Skeletal muscle satellite cell (primary cell): ENCODE results near the gene AKIRIN1. TPM values are rescaled to one million over a fixed set of nuclear protein-coding genes. Genes with fewer than 3 reads are reported as not detected.
"Not testable (repeated sequence)": the region's sequence is repeated elsewhere in the genome, so short reads cannot be mapped to it uniquely, and the experiment has no call there.

Experiments
- H3K27me3 ChIP-seq: 2 replicates; pipeline ENCODE4 v1.7.0; 2013; ENCODE audit warnings: low read length; ENCODE audit not compliant: control insufficient read depth, insufficient read depth
- H3K36me3 ChIP-seq: 2 replicates; pipeline ENCODE4 v1.7.0; 2013; ENCODE audit warnings: mild to moderate bottlenecking, control low read depth, low read length; ENCODE audit not compliant: insufficient read depth
- H3K4me1 ChIP-seq: 2 replicates; pipeline ENCODE4 v1.7.0; 2013; ENCODE audit warnings: low read length; ENCODE audit not compliant: control insufficient read depth, insufficient read depth
- H3K4me2 ChIP-seq: 2 replicates; pipeline ENCODE4 v1.7.0; 2013; ENCODE audit warnings: mild to moderate bottlenecking, low read length
- H3K4me3 ChIP-seq: 2 replicates; pipeline ENCODE4 v1.7.0; 2013; ENCODE audit warnings: low read length
- H3K9ac ChIP-seq: 2 replicates; pipeline ENCODE4 v1.7.0; 2013; ENCODE audit warnings: mild to moderate bottlenecking, low read depth, low read length, moderate library complexity
- H3K9me3 ChIP-seq: replicated peaks from 2 replicates; pipeline ENCODE4 v1.7.0; 2013; ENCODE audit warnings: mild to moderate bottlenecking, control low read depth, low read length
- small RNA-seq: library from RNA; depleted of rRNA; stranded (forward); fragments of <200 nt; gene quantifications from one replicate; pipeline ENCODE3, GENCODE V24; 2012

Gene AKIRIN1

DNA sequence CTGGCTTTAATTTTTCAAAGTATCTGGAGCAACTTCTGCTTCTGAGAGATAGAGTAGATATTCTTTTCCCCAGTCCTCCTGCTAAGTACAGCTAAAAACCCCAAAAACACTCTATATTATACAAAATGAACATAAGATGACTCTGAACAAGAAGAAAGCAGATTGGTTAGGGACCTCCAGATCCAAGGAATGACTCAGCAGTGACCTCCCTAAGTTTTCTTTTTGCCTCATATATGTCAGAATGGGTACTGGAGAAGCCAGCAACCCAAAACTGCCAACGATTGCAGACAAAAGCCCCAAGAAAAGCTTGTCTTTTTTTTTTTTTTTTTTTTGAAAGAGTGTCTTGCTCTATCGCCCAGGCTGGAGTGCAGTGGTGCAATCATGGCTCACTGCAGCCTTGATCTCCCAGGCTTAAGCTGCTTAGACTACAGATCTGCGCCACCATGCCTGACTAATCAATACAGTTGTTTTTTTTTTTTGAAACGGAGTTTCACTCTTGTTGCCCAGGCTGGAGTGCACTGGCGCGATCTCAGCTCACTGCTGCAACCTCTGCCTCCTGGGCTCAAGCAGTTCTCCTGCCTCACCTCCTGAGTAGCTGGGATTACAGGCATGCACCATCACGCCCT, 57.8 kb downstream of the AKIRIN1 start:
- H3K9ac ChIP-seq, result no peak overlapping the region
- peaks cover 21% of the 10 kb centered on the region for H3K4me1 ChIP-seq
- no peaks in the 10 kb centered on the region for H3K9me3 ChIP-seq
- no peak overlapping the region for H3K4me3 ChIP-seq
- no peak overlapping the region for H3K4me2 ChIP-seq
- peaks cover 2% of the 10 kb centered on the region for H3K36me3 ChIP-seq
- H3K27me3 ChIP-seq, result no peaks in the 10 kb centered on the region

DNA sequence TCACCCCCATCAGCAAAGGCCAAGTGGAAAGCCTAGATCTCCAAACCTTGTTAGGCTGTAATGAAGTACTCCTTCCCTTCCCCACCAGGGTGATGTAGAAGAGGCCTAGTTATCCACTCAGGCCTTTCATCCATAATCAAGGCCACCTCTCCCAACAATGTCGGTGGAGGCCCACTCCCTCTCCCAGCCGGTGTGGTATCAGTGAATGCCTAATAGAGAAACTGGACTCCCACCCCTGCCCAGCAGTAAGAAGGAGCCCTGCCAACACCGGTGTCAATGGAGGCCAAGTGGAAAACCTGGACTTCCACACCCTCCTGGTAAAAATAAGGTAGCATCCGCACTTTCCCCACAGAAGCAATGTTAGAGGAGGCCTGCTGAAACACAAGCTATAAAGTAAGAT, 58.9 kb downstream of the AKIRIN1 start:
- H3K4me3 ChIP-seq, result no peak overlapping the region
- H3K36me3 ChIP-seq, result peaks cover 2% of the 10 kb centered on the region
- peaks cover 21% of the 10 kb centered on the region for H3K4me1 ChIP-seq
- H3K27me3 ChIP-seq, result no peaks in the 10 kb centered on the region
- no peak overlapping the region for H3K4me2 ChIP-seq
- no peak overlapping the region for H3K9ac ChIP-seq
- H3K9me3 ChIP-seq, result no peaks in the 10 kb centered on the region

DNA sequence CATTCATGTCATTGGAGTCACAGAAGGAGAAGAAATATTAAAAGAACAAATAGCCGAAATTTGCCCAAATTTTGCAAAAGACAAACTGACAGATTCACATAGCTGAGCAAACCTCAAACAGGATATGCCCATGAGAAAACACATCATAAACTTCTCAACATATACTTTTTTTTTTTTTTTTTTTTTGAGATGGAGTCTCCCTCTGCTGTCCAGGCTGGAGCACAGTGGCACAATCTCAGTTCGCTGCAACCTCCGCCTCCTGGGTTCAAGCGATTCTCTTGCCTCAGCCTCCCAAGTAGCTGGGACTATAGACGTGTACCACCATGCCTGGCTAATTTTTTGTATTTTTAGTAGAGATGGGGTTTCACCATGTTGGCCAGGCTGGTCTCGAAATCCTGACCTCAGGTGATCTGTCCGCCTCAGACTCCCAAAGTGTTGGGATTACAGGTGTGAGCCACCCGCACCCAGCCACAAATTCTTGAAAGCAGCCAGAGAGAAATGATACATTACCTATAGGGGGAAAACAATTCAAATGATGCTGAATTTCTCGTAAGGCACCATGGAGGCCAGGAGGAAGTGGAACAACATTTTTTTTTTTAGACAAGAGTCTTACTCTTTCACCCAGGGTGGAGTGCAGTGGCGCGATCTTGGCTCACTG, 60.2 kb downstream of the AKIRIN1 start:
- not testable (repeated sequence) for H3K27me3 ChIP-seq, H3K4me2 ChIP-seq, H3K9me3 ChIP-seq, H3K36me3 ChIP-seq, H3K9ac ChIP-seq, H3K4me3 ChIP-seq
- peaks cover 21% of the 10 kb centered on the region for H3K4me1 ChIP-seq

DNA sequence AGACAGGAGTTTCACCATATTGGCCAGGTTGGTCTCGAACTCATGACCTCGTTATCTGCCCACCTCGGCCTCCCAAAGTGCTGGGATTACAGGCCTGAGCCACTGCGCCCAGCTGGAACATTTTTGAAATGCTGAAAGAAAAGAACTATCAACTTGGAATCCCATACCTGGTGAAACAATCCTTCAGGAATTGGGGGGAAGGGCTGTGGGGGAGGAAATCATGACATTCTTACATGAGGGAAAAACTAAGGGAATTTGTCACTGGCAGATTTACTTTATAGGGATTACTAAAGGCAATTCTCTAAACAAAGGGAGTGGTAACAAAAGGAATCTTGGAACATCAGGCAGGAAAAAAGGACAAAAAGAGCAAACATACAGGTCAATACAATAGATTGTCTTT, 60.9 kb downstream of the AKIRIN1 start:
- Histone ChIP-seq H3K36me3 (peaks cover 2% of the 10 kb centered on the region), H3K4me2 (no peak overlapping the region), H3K9me3 (no peaks in the 10 kb centered on the region), H3K9ac (no peak overlapping the region), H3K4me1 (peaks cover 19% of the 10 kb centered on the region), H3K27me3 (no peaks in the 10 kb centered on the region), H3K4me3 (no peak overlapping the region)

DNA sequence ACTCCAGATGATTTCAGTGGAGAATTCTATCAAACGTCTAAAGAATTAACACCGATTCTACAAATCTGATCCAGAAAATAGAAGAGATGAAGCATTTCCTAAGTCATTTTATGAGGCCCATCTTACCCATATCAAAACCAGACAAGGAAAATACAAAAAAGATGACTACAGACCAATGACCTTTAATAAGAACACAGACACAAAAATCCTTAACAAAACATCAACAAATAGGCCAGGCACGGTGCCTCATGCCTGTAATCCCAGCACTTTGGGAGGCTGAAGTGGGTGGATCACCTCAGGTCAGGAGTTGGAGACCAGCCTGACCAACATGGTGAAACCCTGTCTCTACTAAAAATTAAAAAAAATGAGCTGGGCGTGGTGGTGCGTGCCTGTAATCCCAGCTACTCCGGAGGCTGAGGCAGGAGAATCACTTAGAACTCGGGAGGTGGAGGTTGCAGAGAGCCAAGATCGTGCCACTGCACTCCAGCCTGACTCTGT, 64.2 kb downstream of the AKIRIN1 start:
- not testable (repeated sequence) for H3K9ac ChIP-seq, H3K4me1 ChIP-seq, H3K27me3 ChIP-seq, H3K4me2 ChIP-seq, H3K9me3 ChIP-seq, H3K36me3 ChIP-seq, H3K4me3 ChIP-seq

Small RNAs within 50 kb of the gene (small RNA-seq; reads per million reads assigned to genes)
- not detected for gene RF00019
